ENCODE results near the gene CCDC136.

CCDC136 gene

GRCh38 chr7:128757203-128757602 lies 34.6 kb upstream of the CCDC136 start:
- peaks cover 38 to 69% (median 54%) of the 10 kb centered on the region in 5 donors for H3K36me3 ChIP-seq (ENCODE audit: control insufficient read depth in 5 of 5, insufficient read depth in 5 of 5, low read length in 5 of 5)
- no peaks in the 10 kb centered on the region for H3K27me3 ChIP-seq (ENCODE audit: control insufficient read depth in 5 of 5, insufficient read depth in 4 of 5, low read length in 5 of 5)
- H3K9ac ChIP-seq (ENCODE audit: low read length in 5 of 5) = no peak overlapping the region
- H3K4me3 ChIP-seq (ENCODE audit: low read depth in 1 of 5, low read length in 5 of 5) = no peak overlapping the region
- H3K4me1 ChIP-seq (ENCODE audit: control insufficient read depth in 5 of 5, insufficient read depth in 5 of 5, low read length in 5 of 5) = peaks cover 3 to 14% (median 5%) of the 10 kb centered on the region in 5 donors
- H3K27ac ChIP-seq (ENCODE audit: low read depth, low read length) = no peak overlapping the region
- H3K9me3 ChIP-seq (ENCODE audit: control insufficient read depth in 5 of 5, low read length in 5 of 5) = no peaks in the 10 kb centered on the region

- H3K36me3 ChIP-seq (ENCODE audit: control insufficient read depth in 5 of 5, insufficient read depth in 5 of 5, low read length in 5 of 5) = peaks cover 34 to 71% (median 47%) of the 10 kb centered on the region in 5 donors
These were observed 33.2 kb upstream of the CCDC136 start for GRCh38 chr7:128758553-128758952.

DNA sequence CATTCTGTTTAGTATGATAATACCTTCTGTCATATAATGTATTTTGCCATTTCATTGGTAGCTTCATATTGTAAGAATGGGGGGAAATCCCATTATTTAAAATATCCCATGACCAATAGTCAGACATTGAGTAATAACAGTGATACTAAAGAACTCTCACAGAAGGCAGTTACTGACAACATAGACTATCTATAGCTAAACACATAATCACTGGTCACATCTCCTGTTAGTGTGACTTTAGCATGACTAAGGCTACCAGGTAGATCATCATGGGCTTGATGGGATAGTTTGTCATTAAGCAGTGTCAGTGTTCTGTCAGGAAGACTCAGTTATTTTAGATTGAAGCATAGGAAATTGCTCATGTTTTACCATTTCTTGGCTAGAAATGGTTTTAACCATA lies 32.5 kb upstream of the CCDC136 start:
- Histone ChIP-seq H3K4me1 (ENCODE audit: control insufficient read depth in 5 of 5, insufficient read depth in 5 of 5, low read length in 5 of 5) (peaks cover 3 to 14% (median 5%) of the 10 kb centered on the region in 5 donors), H3K27me3 (ENCODE audit: control insufficient read depth in 5 of 5, insufficient read depth in 4 of 5, low read length in 5 of 5) (no peaks in the 10 kb centered on the region), H3K9me3 (ENCODE audit: control insufficient read depth in 5 of 5, low read length in 5 of 5) (no peaks in the 10 kb centered on the region), H3K4me3 (ENCODE audit: low read depth in 1 of 5, low read length in 5 of 5) (no peak overlapping the region), H3K9ac (ENCODE audit: low read length in 5 of 5) (no peak overlapping the region), H3K36me3 (ENCODE audit: control insufficient read depth in 5 of 5, insufficient read depth in 5 of 5, low read length in 5 of 5) (peaks cover 35 to 71% (median 49%) of the 10 kb centered on the region in 5 donors), H3K27ac (ENCODE audit: low read depth, low read length) (no peak overlapping the region)

More at GRCh38 chr7:128758553-128758952, 33.2 kb upstream of the CCDC136 start:
- no peak overlapping the region for H3K27ac ChIP-seq (ENCODE audit: low read depth, low read length)
- peaks cover 3 to 14% (median 5%) of the 10 kb centered on the region in 5 donors for H3K4me1 ChIP-seq (ENCODE audit: control insufficient read depth in 5 of 5, insufficient read depth in 5 of 5, low read length in 5 of 5)
- no peak overlapping the region for H3K9ac ChIP-seq (ENCODE audit: low read length in 5 of 5)
- no peaks in the 10 kb centered on the region for H3K27me3 ChIP-seq (ENCODE audit: control insufficient read depth in 5 of 5, insufficient read depth in 4 of 5, low read length in 5 of 5)
- no peaks in the 10 kb centered on the region for H3K9me3 ChIP-seq (ENCODE audit: control insufficient read depth in 5 of 5, low read length in 5 of 5)
- H3K4me3 ChIP-seq (ENCODE audit: low read depth in 1 of 5, low read length in 5 of 5) = no peak overlapping the region

DNA sequence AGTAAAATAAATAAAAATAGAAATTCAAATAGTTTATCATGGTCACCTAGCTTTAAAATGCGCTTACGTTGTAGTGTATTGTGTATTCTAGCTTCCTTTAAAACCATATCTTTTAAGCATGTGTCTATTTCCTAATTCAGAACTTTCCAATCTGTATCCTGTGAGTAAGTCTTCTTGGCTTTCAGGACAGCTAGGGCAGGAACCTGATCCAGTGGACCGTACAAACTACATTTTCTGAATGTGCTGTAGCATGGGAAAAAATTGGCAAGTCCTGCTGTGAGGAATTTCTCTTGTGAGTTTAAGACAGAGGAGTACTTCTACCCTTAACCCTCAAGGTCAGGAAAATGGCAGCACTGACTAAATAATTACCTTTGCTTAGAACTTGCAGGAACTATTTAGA lies 28.2 kb upstream of the CCDC136 start:
- Histone ChIP-seq H3K4me1 (ENCODE audit: control insufficient read depth in 5 of 5, insufficient read depth in 5 of 5, low read length in 5 of 5) (no peaks in the 10 kb centered on the region), H3K9me3 (ENCODE audit: control insufficient read depth in 5 of 5, low read length in 5 of 5) (no peaks in the 10 kb centered on the region), H3K4me3 (ENCODE audit: low read depth in 1 of 5, low read length in 5 of 5) (no peak overlapping the region), H3K27me3 (ENCODE audit: control insufficient read depth in 5 of 5, insufficient read depth in 4 of 5, low read length in 5 of 5) (no peaks in the 10 kb centered on the region), H3K36me3 (ENCODE audit: control insufficient read depth in 5 of 5, insufficient read depth in 5 of 5, low read length in 5 of 5) (peaks cover 43 to 83% (median 56%) of the 10 kb centered on the region in 5 donors), H3K9ac (ENCODE audit: low read length in 5 of 5) (no peak overlapping the region), H3K27ac (ENCODE audit: low read depth, low read length) (no peak overlapping the region)

DNA sequence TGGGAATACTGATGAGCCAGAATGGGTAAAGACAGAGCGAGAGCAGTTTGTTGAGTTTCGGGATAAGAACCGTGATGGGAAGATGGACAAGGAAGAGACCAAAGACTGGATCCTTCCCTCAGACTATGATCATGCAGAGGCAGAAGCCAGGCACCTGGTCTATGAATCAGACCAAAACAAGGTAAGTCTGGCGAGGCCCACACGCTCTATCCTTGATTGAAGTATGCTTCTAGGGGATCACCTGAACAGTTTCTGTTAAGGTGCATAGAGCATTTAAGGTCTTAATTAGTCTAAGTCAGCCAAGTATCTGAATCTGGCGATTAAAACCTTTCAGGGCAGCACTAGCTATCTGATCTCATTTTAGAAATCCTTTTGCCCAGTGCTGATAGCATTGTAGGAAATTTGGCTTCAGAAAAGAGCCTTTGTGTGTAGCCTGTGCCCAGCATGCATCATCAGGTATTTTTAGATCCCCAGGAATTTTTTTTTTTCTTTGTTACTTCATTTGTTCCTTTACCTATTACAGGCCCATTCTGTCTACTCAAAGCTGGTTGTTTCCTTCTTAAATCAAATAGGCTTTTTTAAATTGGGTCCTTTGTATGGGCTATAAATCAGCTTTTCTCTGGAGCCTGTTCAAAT lies 24.2 kb upstream of the CCDC136 start:
- Histone ChIP-seq H3K36me3 (ENCODE audit: control insufficient read depth in 5 of 5, insufficient read depth in 5 of 5, low read length in 5 of 5) (peaks cover 51 to 76% (median 59%) of the 10 kb centered on the region in 5 donors), H3K27me3 (ENCODE audit: control insufficient read depth in 5 of 5, insufficient read depth in 4 of 5, low read length in 5 of 5) (no peaks in the 10 kb centered on the region), H3K9ac (ENCODE audit: low read length in 5 of 5) (no peak overlapping the region), H3K4me3 (ENCODE audit: low read depth in 1 of 5, low read length in 5 of 5) (no peak overlapping the region), H3K4me1 (ENCODE audit: control insufficient read depth in 5 of 5, insufficient read depth in 5 of 5, low read length in 5 of 5) (peaks cover 0 to 3% (median 0%) of the 10 kb centered on the region in 5 donors), H3K9me3 (ENCODE audit: control insufficient read depth in 5 of 5, low read length in 5 of 5) (no peaks in the 10 kb centered on the region), H3K27ac (ENCODE audit: low read depth, low read length) (no peak overlapping the region)

DNA sequence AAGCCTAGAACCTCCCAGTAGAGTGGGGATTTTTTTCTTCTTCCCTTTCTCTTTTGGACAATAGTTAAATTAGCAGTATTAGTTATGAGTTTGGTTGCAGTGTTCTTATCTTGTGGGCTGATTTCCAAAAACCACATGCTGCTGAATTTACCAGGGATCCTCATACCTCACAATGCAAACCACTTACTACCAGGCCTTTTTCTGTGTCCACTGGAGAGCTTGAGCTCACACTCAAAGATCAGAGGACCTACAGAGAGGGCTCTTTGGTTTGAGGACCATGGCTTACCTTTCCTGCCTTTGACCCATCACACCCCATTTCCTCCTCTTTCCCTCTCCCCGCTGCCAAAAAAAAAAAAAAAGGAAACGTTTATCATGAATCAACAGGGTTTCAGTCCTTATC lies 21.5 kb upstream of the CCDC136 start:
- Histone ChIP-seq H3K9ac (ENCODE audit: low read length in 5 of 5) (no peak overlapping the region), H3K36me3 (ENCODE audit: control insufficient read depth in 5 of 5, insufficient read depth in 5 of 5, low read length in 5 of 5) (peaks cover 45 to 74% (median 58%) of the 10 kb centered on the region in 5 donors), H3K4me3 (ENCODE audit: low read depth in 1 of 5, low read length in 5 of 5) (no peak overlapping the region), H3K27me3 (ENCODE audit: control insufficient read depth in 5 of 5, insufficient read depth in 4 of 5, low read length in 5 of 5) (no peaks in the 10 kb centered on the region), H3K4me1 (ENCODE audit: control insufficient read depth in 5 of 5, insufficient read depth in 5 of 5, low read length in 5 of 5) (peaks cover 0 to 10% (median 7%) of the 10 kb centered on the region in 5 donors), H3K27ac (ENCODE audit: low read depth, low read length) (no peak overlapping the region), H3K9me3 (ENCODE audit: control insufficient read depth in 5 of 5, low read length in 5 of 5) (no peaks in the 10 kb centered on the region)

DNA sequence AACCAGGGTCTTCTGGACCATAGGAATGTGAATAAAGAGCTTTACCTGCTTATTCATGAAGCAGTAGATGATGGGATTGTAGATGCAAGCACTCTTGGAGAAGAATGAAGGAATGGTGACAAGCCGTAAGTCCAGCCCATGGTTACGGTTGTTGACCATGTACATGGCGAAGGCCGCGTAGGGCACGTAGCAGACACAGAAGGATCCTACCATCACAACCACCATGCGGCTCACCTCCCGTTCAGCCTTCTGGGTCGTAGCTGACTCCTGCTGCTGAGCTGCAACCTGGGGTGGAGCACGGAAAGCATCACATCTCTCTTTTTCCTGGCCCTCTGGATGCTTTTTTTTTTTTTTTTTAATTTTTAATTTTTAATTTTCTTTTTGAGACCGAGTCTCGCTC lies 18.2 kb upstream of the CCDC136 start:
- Histone ChIP-seq H3K27me3 (ENCODE audit: control insufficient read depth in 5 of 5, insufficient read depth in 4 of 5, low read length in 5 of 5) (no peaks in the 10 kb centered on the region), H3K36me3 (ENCODE audit: control insufficient read depth in 5 of 5, insufficient read depth in 5 of 5, low read length in 5 of 5) (peaks cover 29 to 50% (median 45%) of the 10 kb centered on the region in 5 donors), H3K4me1 (ENCODE audit: control insufficient read depth in 5 of 5, insufficient read depth in 5 of 5, low read length in 5 of 5) (peaks cover 0 to 10% (median 7%) of the 10 kb centered on the region in 5 donors), H3K9ac (ENCODE audit: low read length in 5 of 5) (no peak overlapping the region), H3K27ac (ENCODE audit: low read depth, low read length) (no peak overlapping the region), H3K4me3 (ENCODE audit: low read depth in 1 of 5, low read length in 5 of 5) (no peak overlapping the region), H3K9me3 (ENCODE audit: control insufficient read depth in 5 of 5, low read length in 5 of 5) (peaks cover 0 to 7% (median 3%) of the 10 kb centered on the region in 5 donors)

- Histone ChIP-seq H3K27ac (ENCODE audit: low read depth, low read length) (no peak overlapping the region), H3K9ac (ENCODE audit: low read length in 5 of 5) (no peak overlapping the region), H3K4me3 (ENCODE audit: low read depth in 1 of 5, low read length in 5 of 5) (no peak overlapping the region), H3K4me1 (ENCODE audit: control insufficient read depth in 5 of 5, insufficient read depth in 5 of 5, low read length in 5 of 5) (peaks cover 0 to 10% (median 7%) of the 10 kb centered on the region in 5 donors), H3K9me3 (ENCODE audit: control insufficient read depth in 5 of 5, low read length in 5 of 5) (peaks cover 0 to 7% (median 3%) of the 10 kb centered on the region in 5 donors), H3K27me3 (ENCODE audit: control insufficient read depth in 5 of 5, insufficient read depth in 4 of 5, low read length in 5 of 5) (no peaks in the 10 kb centered on the region), H3K36me3 (ENCODE audit: control insufficient read depth in 5 of 5, insufficient read depth in 5 of 5, low read length in 5 of 5) (peaks cover 25 to 45% (median 42%) of the 10 kb centered on the region in 5 donors)
These were observed 17.6 kb upstream of the CCDC136 start for GRCh38 chr7:128774029-128774689.

DNA sequence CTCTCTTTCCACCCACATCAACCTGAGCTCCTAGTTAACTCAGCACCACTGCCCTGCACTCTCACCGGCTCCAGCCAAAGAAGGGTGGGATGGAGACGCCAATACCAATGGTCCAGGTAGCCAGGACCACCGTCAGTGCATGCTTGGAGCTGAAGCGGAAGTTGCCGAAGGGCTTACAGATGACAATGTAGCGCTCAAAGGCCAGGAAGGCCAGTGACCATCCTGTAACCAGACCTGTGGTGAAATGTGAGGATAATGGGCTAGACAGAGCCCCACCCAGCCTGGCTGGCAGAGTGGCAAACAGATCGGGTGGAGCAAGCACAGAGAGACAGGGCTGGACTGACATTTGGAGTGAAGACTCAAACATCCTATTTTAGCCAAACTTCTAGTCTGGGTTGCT lies 16.8 kb upstream of the CCDC136 start:
- H3K36me3 ChIP-seq (ENCODE audit: control insufficient read depth in 5 of 5, insufficient read depth in 5 of 5, low read length in 5 of 5) = peaks cover 17 to 37% (median 35%) of the 10 kb centered on the region in 5 donors
- H3K4me1 ChIP-seq (ENCODE audit: control insufficient read depth in 5 of 5, insufficient read depth in 5 of 5, low read length in 5 of 5) = peaks cover 0 to 10% (median 7%) of the 10 kb centered on the region in 5 donors
- no peak overlapping the region for H3K27ac ChIP-seq (ENCODE audit: low read depth, low read length)
- H3K27me3 ChIP-seq (ENCODE audit: control insufficient read depth in 5 of 5, insufficient read depth in 4 of 5, low read length in 5 of 5) = no peaks in the 10 kb centered on the region
- peaks cover 0 to 7% (median 3%) of the 10 kb centered on the region in 5 donors for H3K9me3 ChIP-seq (ENCODE audit: control insufficient read depth in 5 of 5, low read length in 5 of 5)
- no peak overlapping the region for H3K4me3 ChIP-seq (ENCODE audit: low read depth in 1 of 5, low read length in 5 of 5)
- H3K9ac ChIP-seq (ENCODE audit: low read length in 5 of 5) = no peak overlapping the region

GRCh38 chr7:128775744-128776474 lies 15.9 kb upstream of the CCDC136 start, which contains the start of gene OPN1SW:
Gene OPN1SW (minus strand): TSS chr7:128775794. CDS start chr7:128775781, 13 bp downstream.
- Histone ChIP-seq H3K36me3 (ENCODE audit: control insufficient read depth in 5 of 5, insufficient read depth in 5 of 5, low read length in 5 of 5) (peaks cover 8 to 30% (median 27%) of the 10 kb centered on the region in 5 donors), H3K27me3 (ENCODE audit: control insufficient read depth in 5 of 5, insufficient read depth in 4 of 5, low read length in 5 of 5) (no peaks in the 10 kb centered on the region), H3K4me1 (ENCODE audit: control insufficient read depth in 5 of 5, insufficient read depth in 5 of 5, low read length in 5 of 5) (peaks cover 0 to 13% (median 7%) of the 10 kb centered on the region in 5 donors), H3K9ac (ENCODE audit: low read length in 5 of 5) (no peak within 1 kb of the TSS), H3K27ac (ENCODE audit: low read depth, low read length) (no peak within 1 kb of the TSS), H3K4me3 (ENCODE audit: low read depth in 1 of 5, low read length in 5 of 5) (no peak within 1 kb of the TSS), H3K9me3 (ENCODE audit: control insufficient read depth in 5 of 5, low read length in 5 of 5) (peaks cover 0 to 7% (median 3%) of the 10 kb centered on the region in 5 donors)
